WERI-Rb-1 (cell line): ENCODE data around the gene TVP23A.
"Not testable (repeated sequence)": the region's sequence is repeated elsewhere in the genome, so short reads cannot be mapped to it uniquely, and the experiment has no call there.

Experiments
- DNase-seq: peaks from one replicate; pipeline ENCODE4 v3.0.0-alpha.2; 2020
- H3K27ac ChIP-seq: fragments of 250-450 bp; sonication (Bioruptor Pico); 2 replicates; pipeline ENCODE4 v1.5.1; 2020; ENCODE audit warnings: mild to moderate bottlenecking, moderate library complexity
- H3K27me3 ChIP-seq: fragments of 250-450 bp; sonication (Bioruptor Pico); 2 replicates; pipeline ENCODE4 v1.5.1; 2021; ENCODE audit warnings: mild to moderate bottlenecking, low read depth, moderate library complexity; ENCODE audit not compliant: insufficient read depth, severe bottlenecking
- H3K36me3 ChIP-seq: fragments of 250-450 bp; sonication (Bioruptor Pico); 2 replicates; pipeline ENCODE4 v1.5.1; 2020; ENCODE audit warnings: mild to moderate bottlenecking, moderate library complexity
- H3K4me3 ChIP-seq: 2 replicates; pipeline ENCODE4 v1.5.1; 2011; ENCODE audit warnings: low read depth, mild to moderate bottlenecking, control low read depth, low read length
- H3K9me3 ChIP-seq: fragments of 250-450 bp; sonication (Bioruptor Pico); 2 replicates; pipeline ENCODE4 v1.5.1; 2021; ENCODE audit warnings: mild to moderate bottlenecking, moderate library complexity; ENCODE audit not compliant: severe bottlenecking
- TF ChIP-seq, protein P1 (sequence below): IDR thresholded peaks from 2 replicates; pipeline ENCODE4 v1.5.1; 2011; ENCODE audit warnings: low read depth, mild to moderate bottlenecking, control low read depth, inconsistent platforms, low read length

The TVP23A gene

DNA sequence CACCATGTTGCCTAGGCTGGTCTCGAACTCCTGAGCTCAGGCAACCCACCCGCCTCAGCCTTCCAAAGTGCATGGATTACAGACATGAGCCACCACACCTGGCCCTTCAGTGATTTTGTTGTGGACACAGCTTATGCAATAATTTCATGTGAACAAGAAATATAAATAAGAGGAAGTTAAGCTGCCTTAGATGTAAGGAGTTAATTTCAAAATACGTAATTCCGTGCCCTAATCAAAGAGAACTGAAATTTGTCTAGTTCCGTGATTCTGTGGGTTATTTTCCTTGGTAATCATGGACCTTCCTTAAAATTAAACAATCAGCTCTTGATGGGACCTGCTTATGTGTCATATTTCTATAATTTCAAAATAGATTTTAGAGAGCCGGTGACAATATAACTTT is 11.9 kb downstream of the TVP23A start:
- TF ChIP-seq, protein P1, sequence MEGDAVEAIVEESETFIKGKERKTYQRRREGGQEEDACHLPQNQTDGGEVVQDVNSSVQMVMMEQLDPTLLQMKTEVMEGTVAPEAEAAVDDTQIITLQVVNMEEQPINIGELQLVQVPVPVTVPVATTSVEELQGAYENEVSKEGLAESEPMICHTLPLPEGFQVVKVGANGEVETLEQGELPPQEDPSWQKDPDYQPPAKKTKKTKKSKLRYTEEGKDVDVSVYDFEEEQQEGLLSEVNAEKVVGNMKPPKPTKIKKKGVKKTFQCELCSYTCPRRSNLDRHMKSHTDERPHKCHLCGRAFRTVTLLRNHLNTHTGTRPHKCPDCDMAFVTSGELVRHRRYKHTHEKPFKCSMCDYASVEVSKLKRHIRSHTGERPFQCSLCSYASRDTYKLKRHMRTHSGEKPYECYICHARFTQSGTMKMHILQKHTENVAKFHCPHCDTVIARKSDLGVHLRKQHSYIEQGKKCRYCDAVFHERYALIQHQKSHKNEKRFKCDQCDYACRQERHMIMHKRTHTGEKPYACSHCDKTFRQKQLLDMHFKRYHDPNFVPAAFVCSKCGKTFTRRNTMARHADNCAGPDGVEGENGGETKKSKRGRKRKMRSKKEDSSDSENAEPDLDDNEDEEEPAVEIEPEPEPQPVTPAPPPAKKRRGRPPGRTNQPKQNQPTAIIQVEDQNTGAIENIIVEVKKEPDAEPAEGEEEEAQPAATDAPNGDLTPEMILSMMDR: no peak
- Histone ChIP-seq H3K27ac (no peak overlapping the region), H3K36me3 (no peaks in the 10 kb centered on the region), H3K9me3 (no peaks in the 10 kb centered on the region), H3K4me3 (no peak overlapping the region), H3K27me3 (no peaks in the 10 kb centered on the region)
- no peak for DNase-seq

DNA sequence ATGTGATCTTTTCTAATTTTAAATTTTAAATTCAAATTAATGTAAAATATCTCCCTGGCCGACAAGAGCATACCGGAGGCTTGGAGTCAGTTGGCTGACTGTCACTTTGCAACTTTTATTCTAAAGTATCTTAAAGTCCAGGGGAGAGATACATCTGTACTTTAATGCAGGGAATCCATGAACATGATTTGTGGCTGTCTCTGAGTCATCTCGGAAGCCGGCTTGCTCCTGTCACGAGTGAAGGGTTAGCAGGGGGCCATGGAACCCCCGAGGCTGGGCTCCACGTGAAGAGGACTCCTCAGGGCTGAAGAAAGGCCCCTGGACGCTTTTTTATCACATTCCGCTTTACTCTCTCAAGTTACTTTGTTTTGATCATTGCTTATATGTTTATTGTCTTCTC is 13.3 kb downstream of the TVP23A start:
- Histone ChIP-seq H3K27ac (no peak overlapping the region), H3K4me3 (no peak overlapping the region), H3K36me3 (no peaks in the 10 kb centered on the region), H3K27me3 (no peaks in the 10 kb centered on the region), H3K9me3 (no peaks in the 10 kb centered on the region)
- TF ChIP-seq, protein P1: no peak
- DNase-seq: no peak

DNA sequence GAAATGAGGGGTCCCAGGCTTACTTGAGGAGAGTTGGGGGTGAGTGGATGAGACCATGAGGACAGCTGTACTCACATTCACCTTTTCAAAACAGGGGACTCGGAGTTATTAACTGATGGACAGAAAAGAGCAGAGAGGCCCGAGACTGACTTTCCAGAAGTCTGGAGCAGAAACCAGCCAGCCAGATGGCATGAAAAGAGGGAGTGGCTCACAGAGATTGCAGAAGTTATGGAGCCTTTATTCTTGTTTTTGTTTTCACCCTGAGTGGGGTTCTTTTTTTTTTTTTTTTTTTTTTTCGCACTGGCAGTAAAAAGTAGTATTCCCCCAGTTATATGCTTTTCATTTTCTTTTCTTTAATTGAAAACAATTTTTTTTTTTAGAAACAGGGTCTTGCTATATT is 18.9 kb downstream of the TVP23A start:
- Histone ChIP-seq H3K36me3 (no peaks in the 10 kb centered on the region), H3K4me3 (no peak overlapping the region), H3K27ac (no peak overlapping the region), H3K27me3 (no peaks in the 10 kb centered on the region), H3K9me3 (peaks cover 2% of the 10 kb centered on the region)
- DNase-seq: no peak
- TF ChIP-seq, protein P1: no peak

DNA sequence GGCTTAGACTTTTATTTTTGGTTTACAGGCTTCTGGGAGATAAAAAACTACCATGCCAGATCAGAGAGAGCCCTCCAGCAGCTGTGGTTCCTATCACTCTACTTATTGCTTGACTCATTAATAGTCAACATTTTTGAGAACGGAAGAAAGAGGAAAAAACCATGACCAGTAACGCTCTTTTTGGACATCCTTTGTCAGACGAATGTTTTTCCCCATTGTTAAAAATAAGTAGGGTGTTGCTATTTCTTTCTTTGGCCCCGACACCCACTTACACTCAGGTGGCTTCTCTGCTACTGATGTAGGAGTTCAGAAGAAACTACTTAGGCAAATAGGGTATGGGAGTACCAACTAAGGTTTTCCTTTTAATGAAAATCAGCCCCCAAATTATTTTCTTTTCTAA is 27.5 kb downstream of the TVP23A start:
- Histone ChIP-seq H3K36me3 (no peaks in the 10 kb centered on the region), H3K4me3 (no peak overlapping the region), H3K9me3 (no peaks in the 10 kb centered on the region), H3K27ac (no peak overlapping the region), H3K27me3 (no peaks in the 10 kb centered on the region)
- no peak for DNase-seq
- TF ChIP-seq, protein P1: no peak

DNA sequence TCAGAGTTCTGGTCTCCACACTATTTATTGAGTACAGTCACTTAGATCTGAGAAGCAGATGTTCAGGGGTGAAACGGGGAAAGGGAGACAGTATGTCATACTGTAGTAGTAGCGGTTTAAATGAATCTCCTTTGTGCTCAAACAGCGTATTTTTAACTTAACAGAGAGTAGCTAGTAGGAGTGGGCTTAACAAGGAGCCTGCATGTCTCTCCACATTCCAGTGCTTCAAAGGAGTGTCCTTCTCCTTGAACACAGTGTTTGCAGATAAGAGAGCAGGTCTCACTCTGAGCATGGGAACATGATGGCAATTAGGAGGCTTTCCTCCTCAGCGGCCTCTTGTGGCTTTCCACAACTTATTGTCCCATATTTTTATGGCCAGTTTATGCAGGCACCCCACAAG is 30.0 kb downstream of the TVP23A start:
- not testable (repeated sequence) for H3K27ac ChIP-seq, H3K36me3 ChIP-seq, H3K9me3 ChIP-seq, H3K4me3 ChIP-seq, H3K27me3 ChIP-seq, DNase-seq

DNA sequence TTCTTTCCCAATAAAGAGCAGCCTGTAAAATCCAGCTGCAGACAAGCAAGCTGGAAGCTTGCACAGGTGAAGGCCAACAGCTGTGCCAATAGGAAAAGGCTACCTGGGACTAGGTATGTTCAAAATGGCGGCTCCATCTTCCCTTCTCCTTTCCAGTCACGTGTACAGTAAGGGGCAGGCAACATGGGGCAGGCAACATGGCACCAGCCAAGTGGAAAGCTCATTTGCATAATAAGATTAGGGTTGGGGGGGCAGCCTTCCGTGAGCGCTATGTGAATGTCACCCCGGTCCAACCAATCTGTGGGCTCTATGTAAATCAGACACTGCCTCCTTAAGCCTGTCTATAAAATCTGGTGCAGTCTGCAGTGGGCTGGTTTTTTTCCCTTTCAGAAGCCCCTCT is 31.3 kb downstream of the TVP23A start:
- TF ChIP-seq, protein P1: no peak
- H3K27me3 ChIP-seq: no peaks in the 10 kb centered on the region
- H3K27ac ChIP-seq: no peak overlapping the region
- DNase-seq: peak; percentile 79
- H3K4me3 ChIP-seq: no peak overlapping the region
- H3K36me3 ChIP-seq: no peaks in the 10 kb centered on the region
- no peaks in the 10 kb centered on the region for H3K9me3 ChIP-seq
